Panc1 (cell line): ENCODE data around the gene ABCF2. TPM values are rescaled to one million over a fixed set of nuclear protein-coding genes. Genes with fewer than 3 reads are reported as not detected.
A peak's percentile ranks its signal among the peaks of the same experiment; 100 is the strongest.

Experiments
- ATAC-seq: fragments of 200-7000 bp; cut with Tn5 transposase; 2 replicates; pipeline ENCODE4 v1.9.1; 2020; ENCODE audit warnings: mild to moderate bottlenecking, moderate library complexity
- BruUV-seq: library from RNA; stranded (reverse); fragments of 400-500 nt; replicated peaks from 2 replicates; lab custom pipeline; 2021; lab: Mats Ljungman, UMichigan
- CTCF ChIA-PET: fragments of 300-600 bp; sonication (Branson Sonifier 250); formaldehyde crosslinking; loops from one replicate; lab custom pipeline; 2022; ENCODE audit warnings: antibody characterized with exemption; lab: Charles Lee
- POLR2A ChIA-PET: fragments of 300-600 bp; sonication (Branson Sonifier 250); formaldehyde crosslinking; loops from one replicate; lab custom pipeline; 2022; ENCODE audit warnings: antibody characterized with exemption; lab: Charles Lee
- DNase-seq: peaks from one replicate; pipeline ENCODE4 v3.0.0-alpha.2; 2010; ENCODE audit warnings: low read depth, low spot score
- H3K27ac ChIP-seq: 2 replicates; pipeline ENCODE4 v1.5.1; 2011; ENCODE audit warnings: mild to moderate bottlenecking, low read length, inconsistent platforms
- H3K27me3 ChIP-seq: fragments of 200-500 bp; sonication (Bioruptor generic); 2 replicates; pipeline ENCODE4 v1.6.0; 2014; ENCODE audit warnings: low read length, inconsistent platforms; ENCODE audit not compliant: control insufficient read depth, insufficient read depth
- H3K36me3 ChIP-seq: fragments of 200-500 bp; sonication (Bioruptor generic); 2 replicates; pipeline ENCODE4 v1.5.1; 2014; ENCODE audit warnings: inconsistent platforms, mild to moderate bottlenecking, low read length, moderate library complexity; ENCODE audit not compliant: control insufficient read depth, insufficient read depth
- H3K4me1 ChIP-seq: 2 replicates; pipeline ENCODE4 v1.5.1; 2011; ENCODE audit warnings: inconsistent platforms, mild to moderate bottlenecking, low read length, moderate library complexity; ENCODE audit not compliant: control insufficient read depth, insufficient read depth
- H3K4me3 ChIP-seq, 2 experiments: 2 replicates each; pipeline ENCODE4 v1.5.1; 2011 to 2012; ENCODE audit warnings: low read depth in 2 of 2, low read length in 2 of 2, mild to moderate bottlenecking in 2 of 2, inconsistent platforms in 1 of 2, moderate library complexity in 1 of 2
- H3K9me3 ChIP-seq: fragments of 200-500 bp; sonication (Bioruptor generic); 2 replicates; pipeline ENCODE4 v1.5.1; 2014; ENCODE audit warnings: low read depth, mild to moderate bottlenecking, inconsistent platforms, low read length, moderate library complexity; ENCODE audit not compliant: control insufficient read depth, insufficient read depth
- CTCF ChIP-seq: fragments of 450-650 bp; IDR thresholded peaks from 2 replicates; pipeline ENCODE4 v1.5.1; 2017; ENCODE audit warnings: mild to moderate bottlenecking
- POLR2AphosphoS5 ChIP-seq: IDR thresholded peaks from 2 replicates; pipeline ENCODE4 v1.6.1; 2012; ENCODE audit warnings: mild to moderate bottlenecking, low read depth, low read length, moderate library complexity
- SIN3A ChIP-seq: IDR thresholded peaks from 2 replicates; pipeline ENCODE4 v1.6.1; 2012; ENCODE audit warnings: low read depth, mild to moderate bottlenecking, low read length, moderate library complexity, borderline replicate concordance; ENCODE audit not compliant: insufficient read depth
- TCF7L2 ChIP-seq: IDR thresholded peaks from 2 replicates; pipeline ENCODE4 v1.6.1; 2011; ENCODE audit warnings: mild to moderate bottlenecking, low read depth, low read length, inconsistent platforms
- in situ Hi-C: cut with HindIII; loops from 2 replicates; pipeline ENCODE4 v1.10.0; 2016; ENCODE audit warnings: low sequenced_read_pairs, low pct_unique_long_range_greater_than_20kb
- intact Hi-C: fragments of 100-400 bp; cut with micrococcal nuclease; formaldehyde crosslinking; loops from one replicate; pipeline ENCODE4 v1.10.0; 2022; ENCODE audit not compliant: unreplicated experiment
- total RNA-seq: library from RNA; stranded (reverse); gene quantifications from one replicate; pipeline ENCODE4 v1.2.1, GENCODE V29; 2021; ENCODE audit not compliant: unreplicated experiment
- TF ChIP-seq, protein P1 (sequence below), 2 experiments: IDR thresholded peaks; 2 replicates each; pipeline ENCODE4 v1.6.1; 2011 to 2012; ENCODE audit warnings: low read depth in 2 of 2, control low read depth in 1 of 2, low read length in 1 of 2, mild to moderate bottlenecking in 1 of 2, moderate library complexity in 1 of 2; ENCODE audit not compliant: insufficient read depth in 1 of 2

Gene ABCF2
- total RNA-seq, 1 experiment from 2014 or later: 64.4 TPM

DNA sequence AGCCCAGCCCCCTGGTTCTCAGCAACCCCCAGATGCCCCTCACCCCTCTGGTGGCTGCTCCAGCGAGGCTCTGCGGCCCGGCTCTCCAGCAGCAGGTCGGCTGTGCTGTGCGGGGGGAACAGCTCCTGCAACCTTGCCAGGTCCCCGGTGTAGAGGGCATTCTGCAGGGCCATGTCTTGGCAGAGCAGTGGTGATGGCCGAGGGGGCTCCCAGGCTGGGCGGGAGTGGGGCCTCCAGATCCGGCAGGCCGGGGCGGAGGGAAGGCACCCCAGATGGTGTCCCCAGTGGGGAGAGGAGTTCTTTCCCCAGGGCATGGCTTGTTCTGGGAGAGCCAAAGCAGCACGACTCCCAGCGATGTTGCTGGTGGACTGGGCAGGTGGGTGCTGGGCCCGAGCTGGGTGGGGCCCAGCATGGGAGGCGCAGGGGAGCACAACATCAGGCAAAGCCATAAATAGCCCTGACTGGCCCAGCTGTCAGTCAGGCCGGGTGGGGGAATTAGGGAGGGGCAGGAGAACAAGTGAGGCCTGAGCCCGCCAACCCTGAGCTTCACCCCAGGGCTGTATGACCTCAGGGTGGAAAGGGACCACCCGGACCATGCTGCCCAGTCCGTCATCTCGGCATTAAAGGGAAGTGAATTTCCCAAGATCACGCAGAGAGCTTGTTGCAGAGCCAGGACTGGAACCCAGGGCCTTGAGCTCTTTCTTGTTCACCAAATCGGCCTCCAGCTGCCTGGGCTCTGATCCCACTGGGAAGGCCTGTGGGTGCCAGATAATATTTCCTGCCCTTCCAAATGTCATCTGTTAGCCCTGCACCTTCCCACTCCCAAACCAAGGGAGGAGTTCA is 39.4 kb downstream of the ABCF2 start:
- Histone ChIP-seq H3K4me1 (no peaks in the 10 kb centered on the region), H3K4me3 (no peak overlapping the region), H3K27me3 (no peaks in the 10 kb centered on the region), H3K36me3 (no peaks in the 10 kb centered on the region), H3K9me3 (no peaks in the 10 kb centered on the region), H3K27ac (no peak overlapping the region)
- no TSS peak for BruUV-seq
- ChIA-PET CTCF (no interaction called here), POLR2A (no interaction called here)
- no peak for ATAC-seq
- DNase-seq: no peak
- intact Hi-C loops: no loop called here
- TF ChIP-seq TCF7L2 (no peak), SIN3A (no peak), CTCF (no peak), POLR2AphosphoS5 (no peak)
- TF ChIP-seq, protein P1, sequence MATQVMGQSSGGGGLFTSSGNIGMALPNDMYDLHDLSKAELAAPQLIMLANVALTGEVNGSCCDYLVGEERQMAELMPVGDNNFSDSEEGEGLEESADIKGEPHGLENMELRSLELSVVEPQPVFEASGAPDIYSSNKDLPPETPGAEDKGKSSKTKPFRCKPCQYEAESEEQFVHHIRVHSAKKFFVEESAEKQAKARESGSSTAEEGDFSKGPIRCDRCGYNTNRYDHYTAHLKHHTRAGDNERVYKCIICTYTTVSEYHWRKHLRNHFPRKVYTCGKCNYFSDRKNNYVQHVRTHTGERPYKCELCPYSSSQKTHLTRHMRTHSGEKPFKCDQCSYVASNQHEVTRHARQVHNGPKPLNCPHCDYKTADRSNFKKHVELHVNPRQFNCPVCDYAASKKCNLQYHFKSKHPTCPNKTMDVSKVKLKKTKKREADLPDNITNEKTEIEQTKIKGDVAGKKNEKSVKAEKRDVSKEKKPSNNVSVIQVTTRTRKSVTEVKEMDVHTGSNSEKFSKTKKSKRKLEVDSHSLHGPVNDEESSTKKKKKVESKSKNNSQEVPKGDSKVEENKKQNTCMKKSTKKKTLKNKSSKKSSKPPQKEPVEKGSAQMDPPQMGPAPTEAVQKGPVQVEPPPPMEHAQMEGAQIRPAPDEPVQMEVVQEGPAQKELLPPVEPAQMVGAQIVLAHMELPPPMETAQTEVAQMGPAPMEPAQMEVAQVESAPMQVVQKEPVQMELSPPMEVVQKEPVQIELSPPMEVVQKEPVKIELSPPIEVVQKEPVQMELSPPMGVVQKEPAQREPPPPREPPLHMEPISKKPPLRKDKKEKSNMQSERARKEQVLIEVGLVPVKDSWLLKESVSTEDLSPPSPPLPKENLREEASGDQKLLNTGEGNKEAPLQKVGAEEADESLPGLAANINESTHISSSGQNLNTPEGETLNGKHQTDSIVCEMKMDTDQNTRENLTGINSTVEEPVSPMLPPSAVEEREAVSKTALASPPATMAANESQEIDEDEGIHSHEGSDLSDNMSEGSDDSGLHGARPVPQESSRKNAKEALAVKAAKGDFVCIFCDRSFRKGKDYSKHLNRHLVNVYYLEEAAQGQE (IDR thresholded peaks at IDR 0.05; ENCODE audit: insufficient read depth in 1 of 2, low read depth in 2 of 2, low read length in 1 of 2): no peak
- in situ Hi-C loops: no loop called here

GRCh38 chr7:151186640-151187408 is 40.2 kb downstream of the ABCF2 start, which contains the start of gene ASB10:
Gene ASB10, minus strand, starts transcription at chr7:151187250. Its CDS starts 120 bp downstream, at chr7:151187130.
- CTCF ChIA-PET: no interaction called here

More at GRCh38 chr7:151186640-151187408, 40.2 kb downstream of the ABCF2 start, which contains the start of gene ASB10:
- Histone ChIP-seq H3K4me1 (no peaks in the 10 kb centered on the region), H3K36me3 (no peaks in the 10 kb centered on the region), H3K9me3 (no peaks in the 10 kb centered on the region), H3K27me3 (no peaks in the 10 kb centered on the region), H3K4me3 (no peak within 1 kb of the TSS), H3K27ac (no peak within 1 kb of the TSS)
- ATAC-seq (peak; percentile 31; the same call in 1 of the 2 replicates), DNase-seq (no peak)
- TF ChIP-seq SIN3A (no peak), TCF7L2 (no peak), POLR2AphosphoS5 (no peak), CTCF (no peak)
- TF ChIP-seq, protein P1 (IDR thresholded peaks at IDR 0.05; ENCODE audit: insufficient read depth in 1 of 2, low read depth in 2 of 2, low read length in 1 of 2): no peak
- in situ Hi-C loops: no loop called here
- intact Hi-C loops: no loop called here
- BruUV-seq: no TSS peak
- POLR2A ChIA-PET: no interaction called here
